Adrenal gland (tissue), 5 donors: ENCODE results near the gene NOL12.

Experiments used
- CTCF ChIP-seq, 6 experiments: fragments of 450-650 bp in 4 of 6; fragments of 200-600 bp in 2 of 6; sonication (generic) in 1 of 6; IDR thresholded peaks; 1 replicate in 5 of 6; 2 replicates in 1 of 6; pipeline versions ENCODE4 v1.5.1 to v1.8.0; 2016 to 2021; ENCODE audit warnings: antibody characterized with exemption in 6 of 6, mild to moderate bottlenecking in 2 of 6, moderate library complexity in 1 of 6
- POLR2A ChIP-seq, 2 donors: fragments of 450-650 bp; IDR thresholded peaks; one replicate each; pipeline ENCODE4 v1.6.1; 2017; ENCODE audit warnings: antibody characterized with exemption in 2 of 2, mild to moderate bottlenecking in 2 of 2, moderate library complexity in 1 of 2
- donor health status: DM: no; HTN: no; CAD: no.

- TF ChIP-seq CTCF (IDR thresholded peaks at IDR 0.05): no peak
- TF ChIP-seq POLR2A (IDR thresholded peaks at IDR 0.05): no peak
Measured at GRCh38 chr22:37677493-37677974, 8.6 kb upstream of the NOL12 start.
